GM23248 (cell line): Measurements from ENCODE around the gene DRD1. TPM values are rescaled to one million over a fixed set of nuclear protein-coding genes. Genes with fewer than 3 reads are reported as not detected.
"Not testable (repeated sequence)": the region's sequence is repeated elsewhere in the genome, so short reads cannot be mapped to it uniquely, and the experiment has no call there.

Experiments used
- DNase-seq: peaks from one replicate; pipeline ENCODE4 v3.0.0-alpha.2; 2015
- H2AFZ ChIP-seq: fragments of 200-600 bp; sonication (generic); 2 replicates; pipeline ENCODE4 v1.6.1; 2016; ENCODE audit warnings: antibody characterized with exemption
- H3F3A ChIP-seq: fragments of 200-600 bp; sonication (generic); 2 replicates; pipeline ENCODE4 v1.6.1; 2016; ENCODE audit warnings: mild to moderate bottlenecking, antibody characterized with exemption, mixed run types; ENCODE audit not compliant: insufficient read depth
- H3K27ac ChIP-seq: fragments of 200-600 bp; sonication (generic); 2 replicates; pipeline ENCODE4 v1.5.1; 2016; ENCODE audit warnings: mild to moderate bottlenecking
- H3K27me3 ChIP-seq: fragments of 200-600 bp; sonication (generic); replicated peaks from 2 replicates; pipeline ENCODE4 v1.6.1; 2016; ENCODE audit warnings: mild to moderate bottlenecking; ENCODE audit not compliant: insufficient read depth
- H3K36me3 ChIP-seq: fragments of 200-600 bp; sonication (generic); 2 replicates; pipeline ENCODE4 v1.6.1; 2016; ENCODE audit warnings: low read depth, mild to moderate bottlenecking
- H3K4me1 ChIP-seq: fragments of 200-600 bp; sonication (generic); 2 replicates; pipeline ENCODE4 v1.6.1; 2016; ENCODE audit warnings: mild to moderate bottlenecking; ENCODE audit not compliant: insufficient read depth
- H3K4me2 ChIP-seq: fragments of 200-600 bp; sonication (generic); one replicate; pipeline ENCODE4 v1.6.1; 2016; ENCODE audit warnings: mild to moderate bottlenecking; ENCODE audit not compliant: unreplicated experiment
- H3K4me3 ChIP-seq: fragments of 200-600 bp; sonication (generic); 2 replicates; pipeline ENCODE4 v1.5.1; 2016; ENCODE audit warnings: mild to moderate bottlenecking
- H3K79me2 ChIP-seq: fragments of 200-600 bp; sonication (generic); 2 replicates; pipeline ENCODE4 v1.6.1; 2016; ENCODE audit warnings: mild to moderate bottlenecking; ENCODE audit not compliant: insufficient read depth
- H3K9ac ChIP-seq: fragments of 200-600 bp; sonication (generic); 2 replicates; pipeline ENCODE4 v1.6.1; 2016; ENCODE audit warnings: mild to moderate bottlenecking
- H3K9me2 ChIP-seq: fragments of 200-600 bp; sonication (generic); 2 replicates; pipeline ENCODE4 v1.6.1; 2016; ENCODE audit warnings: mixed run types, mild to moderate bottlenecking, moderate library complexity; ENCODE audit not compliant: insufficient read depth
- H3K9me3 ChIP-seq: fragments of 200-600 bp; sonication (generic); one replicate; pipeline ENCODE4 v1.6.1; 2017; ENCODE audit warnings: low read depth
- H4K20me1 ChIP-seq: fragments of 200-600 bp; sonication (generic); 2 replicates; pipeline ENCODE4 v1.6.0; 2016; ENCODE audit not compliant: insufficient read depth
- EZH2 ChIP-seq: fragments of 200-600 bp; sonication (generic); IDR thresholded peaks from 2 replicates; pipeline ENCODE4 v1.6.1; 2018; ENCODE audit warnings: antibody characterized with exemption, mild to moderate bottlenecking; ENCODE audit not compliant: insufficient read depth, poor library complexity, severe bottlenecking
- EZH2phosphoT487 ChIP-seq: fragments of 200-600 bp; sonication (generic); IDR thresholded peaks from 2 replicates; pipeline ENCODE4 v1.6.1; 2018; ENCODE audit warnings: antibody characterized with exemption, moderate library complexity, mild to moderate bottlenecking, low read depth; ENCODE audit not compliant: insufficient read depth
- whole genome bisulfite sequencing, 2 experiments: methylation state at CpG; one replicate each; pipeline ENCODE4 v1.1.6; 2015 to 2017; ENCODE audit warnings: low lambda C conversion rate in 2 of 2, low coverage in 1 of 2; ENCODE audit errors: missing lambda C conversion rate in 2 of 2; 5-methylcytosine and 5-hydroxymethylcytosine counted together
- in situ Hi-C: fragments of 300-500 bp; cut with MboI; formaldehyde crosslinking; loops from 2 replicates; pipeline ENCODE4 v1.15.0; 2020
- polyA plus RNA-seq: library from polyadenylated mRNA; unstranded; fragments of >200 nt; fragmentation: Nextera tagmentation; extraction: Ambion mirVana; gene quantifications from 2 replicates; pipeline ENCODE4 v1.2.1, GENCODE V29; 2016
- total RNA-seq: library from RNA; depleted of rRNA; stranded (reverse); fragments of >200 nt; shearing (Covaris generic); gene quantifications from 2 replicates; pipeline ENCODE4 v1.2.3, GENCODE V29; 2014

The DRD1 gene
- total and polyA plus RNA-seq, 2 experiments from 2014 or later: not detected

DNA sequence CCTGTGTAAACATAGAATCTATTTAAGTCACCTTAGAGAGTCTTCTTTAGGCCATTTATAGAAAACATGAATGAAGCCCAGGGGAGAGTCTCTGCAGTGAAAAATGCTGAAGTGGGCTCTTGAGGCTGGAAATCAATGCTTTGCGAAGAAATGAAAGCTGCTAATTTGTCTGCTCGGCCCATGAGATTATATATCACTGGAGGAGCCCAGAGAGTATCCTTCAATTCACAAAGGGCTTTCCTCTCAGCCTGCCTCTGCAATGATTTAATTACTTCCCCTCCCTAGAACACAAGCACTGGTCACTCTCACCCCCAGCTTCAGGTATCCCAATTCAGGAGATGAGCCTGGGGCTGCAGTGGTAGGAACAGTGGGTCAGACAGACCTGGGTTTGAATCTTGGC lies 8.2 kb upstream of the DRD1 start:
- H3K9me3 ChIP-seq: no peaks in the 10 kb centered on the region
- H4K20me1 ChIP-seq: no peaks in the 10 kb centered on the region
- DNase-seq: no peak
- H2AFZ ChIP-seq: no peak overlapping the region
- no peak for TF ChIP-seq EZH2phosphoT487
- no peak for TF ChIP-seq EZH2
- no peak overlapping the region for H3K4me2 ChIP-seq
- H3K27me3 ChIP-seq: peaks cover 38% of the 10 kb centered on the region
- no peaks in the 10 kb centered on the region for H3K4me1 ChIP-seq
- in situ Hi-C loops: no loop called here
- no peaks in the 10 kb centered on the region for H3F3A ChIP-seq
- no peak overlapping the region for H3K27ac ChIP-seq
- no peak overlapping the region for H3K9ac ChIP-seq
- no peaks in the 10 kb centered on the region for H3K36me3 ChIP-seq
- H3K4me3 ChIP-seq: no peak overlapping the region
- WGBS, 2 experiments: 9 to 20% methylated on average over 2 of the region's 2 CpGs
- H3K9me2 ChIP-seq: no peaks in the 10 kb centered on the region
- H3K79me2 ChIP-seq: no peaks in the 10 kb centered on the region

DNA sequence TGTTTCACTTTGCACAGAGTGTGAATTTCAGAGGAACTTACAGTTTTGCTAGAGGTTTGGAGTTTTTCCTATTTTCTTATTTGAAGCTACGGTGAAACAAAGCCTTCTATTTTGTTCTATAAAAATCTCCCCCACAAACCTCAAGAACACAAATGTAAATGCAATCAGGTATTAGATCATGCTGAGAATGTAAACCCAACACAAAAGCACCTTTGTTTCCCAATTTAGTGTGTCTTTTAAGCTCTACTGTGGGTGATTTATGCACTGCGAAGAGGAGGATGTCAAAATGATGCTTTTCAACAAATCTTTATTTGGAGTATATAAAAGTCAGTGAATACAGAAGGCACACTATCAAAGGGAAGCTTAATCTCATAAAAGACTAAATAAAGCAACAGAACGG lies 4.3 kb upstream of the DRD1 start:
- Histone ChIP-seq H3K4me2 (no peak overlapping the region), H3K36me3 (no peaks in the 10 kb centered on the region), H3K4me1 (no peaks in the 10 kb centered on the region), H3K79me2 (no peaks in the 10 kb centered on the region), H3K4me3 (no peak overlapping the region), H2AFZ (no peak overlapping the region), H3K9me3 (no peaks in the 10 kb centered on the region), H3K9me2 (no peaks in the 10 kb centered on the region), H4K20me1 (no peaks in the 10 kb centered on the region), H3K27ac (no peak overlapping the region), H3K27me3 (peaks cover 53% of the 10 kb centered on the region), H3F3A (no peaks in the 10 kb centered on the region), H3K9ac (no peak overlapping the region)
- in situ Hi-C loops: loop anchor here (10.0 kb wide), 1 partner anchor 493 kb away; no protein-coding TSS in a partner anchor
- no peak for TF ChIP-seq EZH2
- no peak for TF ChIP-seq EZH2phosphoT487
- 17 to 27% methylated on average over 3 of the region's 3 CpGs for WGBS, 2 experiments
- no peak for DNase-seq

GRCh38 chr5:175447571-175447970 lies 3.6 kb upstream of the DRD1 start:
- Histone ChIP-seq H3K4me1 (no peaks in the 10 kb centered on the region), H3K4me2 (no peak overlapping the region), H3F3A (no peaks in the 10 kb centered on the region), H3K27ac (no peak overlapping the region), H3K9me3 (no peaks in the 10 kb centered on the region), H4K20me1 (no peaks in the 10 kb centered on the region), H2AFZ (no peak overlapping the region), H3K27me3 (peaks cover 49% of the 10 kb centered on the region), H3K79me2 (no peaks in the 10 kb centered on the region), H3K9me2 (no peaks in the 10 kb centered on the region), H3K36me3 (no peaks in the 10 kb centered on the region), H3K4me3 (no peak overlapping the region), H3K9ac (no peak overlapping the region)
- TF ChIP-seq EZH2phosphoT487 (no peak), EZH2 (no peak)
- DNase-seq: no peak
- in situ Hi-C loops: loop anchor here (10.0 kb wide), 1 partner anchor 493 kb away; no protein-coding TSS in a partner anchor
- 2 to 4% methylated on average over 2 of the region's 2 CpGs for WGBS, 2 experiments

- H3K4me3 ChIP-seq, DNase-seq, H3K79me2 ChIP-seq, H2AFZ ChIP-seq, H3K4me2 ChIP-seq, H3F3A ChIP-seq, H3K9me2 ChIP-seq, H3K36me3 ChIP-seq, H3K9me3 ChIP-seq, H4K20me1 ChIP-seq, H3K27ac ChIP-seq, H3K9ac ChIP-seq, H3K4me1 ChIP-seq: not testable (repeated sequence)
- 62 to 69% methylated on average over 14 of the region's 14 CpGs for WGBS, 2 experiments
- in situ Hi-C loops: loop anchor here (10.0 kb wide), 1 partner anchor 492 kb away; no protein-coding TSS in a partner anchor
- peaks cover 45% of the 10 kb centered on the region for H3K27me3 ChIP-seq
Observed at GRCh38 chr5:175446378-175446777, 2.4 kb upstream of the DRD1 start.

DNA sequence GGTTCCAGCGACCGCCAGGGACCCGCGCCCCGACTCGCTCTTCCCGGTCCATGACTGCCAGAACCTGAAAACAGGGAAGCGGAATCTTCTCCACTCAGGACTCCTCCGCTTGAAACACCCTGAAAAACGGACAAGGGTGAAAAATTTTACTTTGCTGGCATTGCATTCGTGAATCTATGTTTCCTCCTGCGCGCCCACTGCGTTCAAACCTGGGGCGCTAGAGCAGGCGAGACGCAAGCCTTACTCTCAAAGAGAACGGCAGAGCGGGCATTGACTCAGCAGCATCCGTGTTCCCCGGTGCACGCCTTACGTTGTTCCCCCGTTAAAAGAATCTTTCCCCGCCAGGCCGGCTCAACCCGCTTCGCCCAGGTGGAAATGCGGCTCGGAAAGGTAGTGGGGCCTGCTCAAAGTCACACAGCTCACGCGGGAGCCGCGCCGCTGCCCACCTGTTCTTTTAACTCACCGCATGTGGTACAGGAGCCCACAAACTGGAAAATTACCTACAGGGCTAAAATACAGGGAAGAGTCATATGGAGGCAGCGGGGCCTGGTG lies 999 bp upstream of the DRD1 start:
- H3F3A ChIP-seq: no peaks in the 10 kb centered on the region
- no peak for DNase-seq
- H3K27me3 ChIP-seq: peaks cover 45% of the 10 kb centered on the region
- in situ Hi-C loops: loop anchor here (10.0 kb wide), 1 partner anchor 490 kb away; no protein-coding TSS in a partner anchor
- TF ChIP-seq EZH2phosphoT487: no peak
- H3K27ac ChIP-seq: no peak overlapping the region
- no peaks in the 10 kb centered on the region for H3K4me1 ChIP-seq
- H3K9me2 ChIP-seq: no peaks in the 10 kb centered on the region
- no peak overlapping the region for H3K4me2 ChIP-seq
- no peak overlapping the region for H3K4me3 ChIP-seq
- no peak overlapping the region for H2AFZ ChIP-seq
- H3K9me3 ChIP-seq: no peaks in the 10 kb centered on the region
- no peaks in the 10 kb centered on the region for H3K36me3 ChIP-seq
- H4K20me1 ChIP-seq: no peaks in the 10 kb centered on the region
- H3K79me2 ChIP-seq: no peaks in the 10 kb centered on the region
- WGBS, 2 experiments: 25 to 26% methylated on average over 35 to 37 of the region's 37 CpGs
- no peak overlapping the region for H3K9ac ChIP-seq
